MM.1S (cell line): ENCODE results near the gene COMP.

Experiments
- DNase-seq: peaks from one replicate; pipeline ENCODE4 v3.0.0-alpha.2; 2015
- H2AFZ ChIP-seq: fragments of 300-600 bp; sonication (generic); 2 replicates; pipeline ENCODE4 v1.6.0; 2016; ENCODE audit warnings: antibody characterized with exemption, low read length
- H3F3A ChIP-seq: fragments of 300-600 bp; sonication (generic); 2 replicates; pipeline ENCODE4 v1.6.1; 2016; ENCODE audit warnings: mild to moderate bottlenecking, antibody characterized with exemption, low read length, moderate library complexity, mixed read lengths; ENCODE audit not compliant: insufficient read depth
- H3K27ac ChIP-seq: fragments of 300-600 bp; sonication (generic); 2 replicates; pipeline ENCODE4 v1.5.1; 2016; ENCODE audit warnings: mild to moderate bottlenecking, low read length
- H3K27me3 ChIP-seq: fragments of 300-600 bp; sonication (generic); replicated peaks from 2 replicates; pipeline ENCODE4 v1.6.0; 2016; ENCODE audit warnings: low read length; ENCODE audit not compliant: insufficient read depth
- H3K36me3 ChIP-seq: fragments of 300-600 bp; sonication (generic); replicated peaks from 2 replicates; pipeline ENCODE4 v1.6.1; 2016; ENCODE audit warnings: mild to moderate bottlenecking, low read length, mixed read lengths; ENCODE audit not compliant: insufficient read depth
- H3K4me1 ChIP-seq: fragments of 300-600 bp; sonication (generic); 2 replicates; pipeline ENCODE4 v1.6.1; 2016; ENCODE audit warnings: low read length, mixed read lengths
- H3K4me2 ChIP-seq: fragments of 300-600 bp; sonication (generic); 2 replicates; pipeline ENCODE4 v1.6.0; 2016; ENCODE audit warnings: low read depth, low read length
- H3K4me3 ChIP-seq: fragments of 300-600 bp; sonication (generic); 2 replicates; pipeline ENCODE4 v1.5.1; 2016; ENCODE audit warnings: low read length, mixed read lengths
- H3K79me2 ChIP-seq: fragments of 300-600 bp; sonication (generic); 2 replicates; pipeline ENCODE4 v1.6.1; 2016; ENCODE audit warnings: mixed run types, low read length, mixed read lengths
- H3K9ac ChIP-seq: fragments of 300-600 bp; sonication (generic); 2 replicates; pipeline ENCODE4 v1.6.1; 2016; ENCODE audit warnings: low read length, mixed read lengths
- H3K9me2 ChIP-seq: fragments of 300-600 bp; sonication (generic); replicated peaks from 2 replicates; pipeline ENCODE4 v1.6.1; 2016; ENCODE audit warnings: mild to moderate bottlenecking, low read length, mixed read lengths; ENCODE audit not compliant: insufficient read depth
- H3K9me3 ChIP-seq: fragments of 300-600 bp; sonication (generic); replicated peaks from 2 replicates; pipeline ENCODE4 v1.6.1; 2016; ENCODE audit warnings: mild to moderate bottlenecking, low read length, mixed read lengths; ENCODE audit not compliant: insufficient read depth
- H4K20me1 ChIP-seq: fragments of 300-600 bp; sonication (generic); 2 replicates; pipeline ENCODE4 v1.6.1; 2016; ENCODE audit warnings: mild to moderate bottlenecking, low read length, moderate library complexity, mixed read lengths; ENCODE audit not compliant: insufficient read depth
- EZH2 ChIP-seq: fragments of 300-600 bp; sonication (generic); optimal IDR thresholded peaks from 2 replicates; pipeline ENCODE3; 2017; ENCODE audit warnings: low read depth, mild to moderate bottlenecking, antibody characterized with exemption, low read length, mixed read lengths
- EZH2phosphoT487 ChIP-seq: fragments of 300-600 bp; sonication (generic); IDR thresholded peaks from 2 replicates; pipeline ENCODE4 v1.6.1; 2018; ENCODE audit warnings: antibody characterized with exemption, low read length
- TF ChIP-seq, protein P1 (sequence below): fragments of 300-600 bp; sonication (generic); IDR thresholded peaks from 2 replicates; pipeline ENCODE4 v1.5.1; 2016; ENCODE audit warnings: antibody characterized with exemption, low read length, mixed read lengths

Gene COMP

DNA sequence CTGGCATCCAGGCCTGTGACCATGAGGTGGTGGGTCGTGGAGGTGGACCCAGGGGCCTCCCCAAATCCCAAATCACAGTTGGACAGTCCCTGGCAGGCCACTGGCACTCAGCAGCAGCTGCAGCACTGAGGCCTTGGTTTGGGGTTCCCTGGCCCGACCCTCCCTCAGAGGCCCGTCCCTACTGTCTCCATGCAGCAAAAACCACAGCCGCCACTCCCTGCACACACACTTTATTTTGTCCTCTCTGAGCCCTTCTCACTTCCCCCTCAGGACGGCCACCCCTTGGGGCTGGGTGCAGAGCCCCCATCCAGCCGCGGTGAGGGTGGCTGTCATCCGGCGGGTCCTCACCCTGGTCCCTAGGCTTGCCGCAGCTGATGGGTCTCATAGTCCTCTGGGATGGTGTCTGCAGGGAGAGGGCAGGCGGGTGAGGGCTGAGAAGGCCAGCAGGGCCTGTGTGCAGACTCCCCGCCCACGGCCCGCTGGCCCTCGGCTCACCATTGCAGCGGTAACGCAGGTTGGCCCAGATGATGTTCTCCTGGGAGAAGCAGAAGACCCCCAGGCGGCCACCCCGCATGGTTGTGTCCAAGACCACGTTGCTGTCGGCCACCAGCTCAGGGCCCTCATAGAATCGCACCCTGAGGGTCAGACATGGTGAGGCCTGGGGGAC, 8.4 kb downstream of the COMP start:
- peaks cover 37% of the 10 kb centered on the region for H3K27me3 ChIP-seq

DNA sequence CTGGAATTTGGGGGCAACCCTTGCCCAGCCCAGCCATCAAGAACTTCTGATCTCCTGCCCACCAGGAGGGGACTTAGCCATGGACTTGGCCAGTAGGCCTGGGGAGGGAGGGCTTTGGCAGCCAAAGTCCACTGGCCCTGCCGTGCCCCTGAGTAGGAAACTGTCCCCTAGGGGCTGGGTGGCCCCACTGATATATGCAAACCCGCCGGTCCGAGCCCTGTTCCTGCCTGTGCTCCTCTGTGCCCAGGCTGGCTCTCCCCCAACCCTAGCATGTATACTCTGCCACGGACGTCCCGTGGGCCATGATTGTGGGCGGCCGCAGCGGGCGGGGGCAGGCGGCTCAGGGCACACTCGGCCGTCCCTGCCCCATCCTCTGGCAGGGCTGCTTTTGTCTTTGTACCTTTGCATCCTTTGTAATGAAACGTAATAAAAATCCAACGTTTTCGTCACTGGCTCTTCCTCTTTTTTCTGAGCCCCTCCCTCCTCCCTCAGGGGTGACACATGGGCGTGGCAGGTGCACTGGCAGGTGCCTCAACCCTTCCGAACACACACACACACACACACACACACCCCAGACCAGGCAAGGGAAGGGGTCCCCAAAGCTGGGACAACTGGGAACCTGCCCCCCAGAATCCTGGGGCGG, 9.1 kb downstream of the COMP start:
- Histone ChIP-seq H3K4me2 (no peak overlapping the region), H3K9ac (no peak overlapping the region), H3K9me2 (no peaks in the 10 kb centered on the region), H3K36me3 (no peaks in the 10 kb centered on the region), H3K4me3 (no peak overlapping the region), H4K20me1 (no peaks in the 10 kb centered on the region), H3K79me2 (no peaks in the 10 kb centered on the region), H3F3A (no peaks in the 10 kb centered on the region), H2AFZ (no peak overlapping the region), H3K27ac (no peak overlapping the region), H3K27me3 (peaks cover 37% of the 10 kb centered on the region), H3K4me1 (peaks cover 10% of the 10 kb centered on the region), H3K9me3 (no peaks in the 10 kb centered on the region)
- TF ChIP-seq EZH2: no peak
- no peak for TF ChIP-seq EZH2phosphoT487
- TF ChIP-seq, protein P1, sequence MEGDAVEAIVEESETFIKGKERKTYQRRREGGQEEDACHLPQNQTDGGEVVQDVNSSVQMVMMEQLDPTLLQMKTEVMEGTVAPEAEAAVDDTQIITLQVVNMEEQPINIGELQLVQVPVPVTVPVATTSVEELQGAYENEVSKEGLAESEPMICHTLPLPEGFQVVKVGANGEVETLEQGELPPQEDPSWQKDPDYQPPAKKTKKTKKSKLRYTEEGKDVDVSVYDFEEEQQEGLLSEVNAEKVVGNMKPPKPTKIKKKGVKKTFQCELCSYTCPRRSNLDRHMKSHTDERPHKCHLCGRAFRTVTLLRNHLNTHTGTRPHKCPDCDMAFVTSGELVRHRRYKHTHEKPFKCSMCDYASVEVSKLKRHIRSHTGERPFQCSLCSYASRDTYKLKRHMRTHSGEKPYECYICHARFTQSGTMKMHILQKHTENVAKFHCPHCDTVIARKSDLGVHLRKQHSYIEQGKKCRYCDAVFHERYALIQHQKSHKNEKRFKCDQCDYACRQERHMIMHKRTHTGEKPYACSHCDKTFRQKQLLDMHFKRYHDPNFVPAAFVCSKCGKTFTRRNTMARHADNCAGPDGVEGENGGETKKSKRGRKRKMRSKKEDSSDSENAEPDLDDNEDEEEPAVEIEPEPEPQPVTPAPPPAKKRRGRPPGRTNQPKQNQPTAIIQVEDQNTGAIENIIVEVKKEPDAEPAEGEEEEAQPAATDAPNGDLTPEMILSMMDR: no peak
- DNase-seq: no peak

More for the DNA sequence above, 8.4 kb downstream of the COMP start:
- no peak overlapping the region for H2AFZ ChIP-seq
- H4K20me1 ChIP-seq: no peaks in the 10 kb centered on the region
- no peaks in the 10 kb centered on the region for H3K9me2 ChIP-seq
- H3K9me3 ChIP-seq: no peaks in the 10 kb centered on the region
- no peak overlapping the region for H3K4me2 ChIP-seq
- H3K4me1 ChIP-seq: peaks cover 10% of the 10 kb centered on the region
- no peaks in the 10 kb centered on the region for H3K79me2 ChIP-seq
- TF ChIP-seq, protein P1: no peak
- TF ChIP-seq EZH2phosphoT487 (no peak), EZH2 (no peak)
- DNase-seq: no peak
- no peaks in the 10 kb centered on the region for H3F3A ChIP-seq
- H3K9ac ChIP-seq: no peak overlapping the region
- H3K4me3 ChIP-seq: no peak overlapping the region
- no peaks in the 10 kb centered on the region for H3K36me3 ChIP-seq
- no peak overlapping the region for H3K27ac ChIP-seq

DNA sequence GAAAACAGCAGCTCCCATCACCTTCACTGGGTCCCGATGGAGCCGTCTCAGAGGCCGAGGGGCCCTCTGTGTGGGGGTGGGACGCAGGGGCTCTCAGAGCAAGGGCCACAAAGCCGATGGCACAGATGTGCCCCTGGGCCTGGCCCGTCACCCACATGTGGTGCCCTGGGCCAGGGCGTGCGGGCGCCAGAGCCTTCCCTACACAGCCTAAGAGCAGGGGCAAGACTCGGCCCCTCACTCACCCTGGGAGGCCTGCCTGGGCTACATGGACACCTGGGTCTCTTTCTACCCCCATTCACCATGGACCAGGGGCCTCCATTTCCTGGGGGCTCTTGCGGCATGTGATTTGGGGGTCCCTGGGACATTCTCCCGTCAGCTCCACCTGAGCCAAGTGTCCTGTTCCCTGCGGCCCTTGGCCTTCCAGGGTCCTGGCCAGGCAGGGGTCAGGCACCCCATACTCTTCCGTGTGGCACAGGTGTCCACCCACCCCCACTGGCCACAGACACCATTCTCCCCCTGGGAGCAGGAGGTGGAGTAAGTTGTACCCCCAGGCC, 10.0 kb downstream of the COMP start:
- Histone ChIP-seq H3K27ac (no peak overlapping the region), H3K9ac (no peak overlapping the region), H3F3A (no peaks in the 10 kb centered on the region), H3K79me2 (no peaks in the 10 kb centered on the region), H3K36me3 (no peaks in the 10 kb centered on the region), H3K4me3 (no peak overlapping the region), H3K9me3 (no peaks in the 10 kb centered on the region), H3K4me2 (no peak overlapping the region), H3K27me3 (peaks cover 37% of the 10 kb centered on the region), H3K9me2 (no peaks in the 10 kb centered on the region), H4K20me1 (no peaks in the 10 kb centered on the region), H2AFZ (no peak overlapping the region), H3K4me1 (peaks cover 10% of the 10 kb centered on the region)
- no peak for DNase-seq
- TF ChIP-seq EZH2phosphoT487 (no peak), EZH2 (no peak)
- TF ChIP-seq, protein P1: no peak
